Caco-2 (cell line): ENCODE measurements around the gene HDAC9. TPM values are rescaled to one million over a fixed set of nuclear protein-coding genes. Genes with fewer than 3 reads are reported as not detected.

Experiments
- BruUV-seq: library from RNA; stranded (reverse); fragments of 400-500 nt; replicated peaks from 2 replicates; lab custom pipeline; 2021; lab: Mats Ljungman, UMichigan
- CTCF ChIA-PET: fragments of 300-600 bp; sonication (Branson Sonifier 250); formaldehyde crosslinking; loops from one replicate; lab custom pipeline; 2022; ENCODE audit warnings: antibody characterized with exemption; lab: Charles Lee
- POLR2A ChIA-PET: fragments of 300-600 bp; sonication (Branson Sonifier 250); formaldehyde crosslinking; loops from one replicate; lab custom pipeline; 2022; ENCODE audit warnings: antibody characterized with exemption; lab: Charles Lee
- DNase-seq, 2 experiments: peaks; one replicate each; pipeline versions ENCODE4 v3.0.0 to v3.0.0-alpha.2; 2020 to 2022
- H3K27me3 ChIP-seq: replicated peaks from 2 replicates; pipeline ENCODE4 v1.6.0; 2011; ENCODE audit warnings: low read length; ENCODE audit not compliant: control insufficient read depth, insufficient read depth
- H3K36me3 ChIP-seq: 2 replicates; pipeline ENCODE4 v1.5.1; 2011; ENCODE audit warnings: low read length; ENCODE audit not compliant: control insufficient read depth, insufficient read depth
- H3K4me1 ChIP-seq: fragments of 250-450 bp; sonication (Bioruptor Pico); 2 replicates; pipeline ENCODE4 v1.5.1; 2020; ENCODE audit warnings: mild to moderate bottlenecking
- H3K4me3 ChIP-seq: 2 replicates; pipeline ENCODE4 v1.5.1; 2011; ENCODE audit warnings: low read depth, mild to moderate bottlenecking, control low read depth, low read length
- H3K9me3 ChIP-seq: fragments of 250-450 bp; sonication (Bioruptor Pico); 2 replicates; pipeline ENCODE4 v1.5.1; 2020; ENCODE audit warnings: mild to moderate bottlenecking, moderate library complexity
- H3K27ac Mint-ChIP-seq: one replicate; pipeline ENCODE4 v1.8.0; 2022; ENCODE audit warnings: mixed read lengths; ENCODE audit not compliant: unreplicated experiment
- H3K27me3 Mint-ChIP-seq: one replicate; pipeline ENCODE4 v1.8.0; 2022; ENCODE audit warnings: mixed read lengths; ENCODE audit not compliant: insufficient read depth, unreplicated experiment
- H3K36me3 Mint-ChIP-seq: one replicate; pipeline ENCODE4 v1.8.0; 2022; ENCODE audit warnings: mild to moderate bottlenecking, mixed read lengths; ENCODE audit not compliant: insufficient read depth, unreplicated experiment
- H3K4me1 Mint-ChIP-seq: one replicate; pipeline ENCODE4 v1.8.0; 2022; ENCODE audit warnings: low read depth, mixed read lengths; ENCODE audit not compliant: unreplicated experiment
- H3K4me3 Mint-ChIP-seq: one replicate; pipeline ENCODE4 v1.8.0; 2022; ENCODE audit warnings: mild to moderate bottlenecking, moderate library complexity, mixed read lengths; ENCODE audit not compliant: unreplicated experiment
- H3K9me3 Mint-ChIP-seq: one replicate; pipeline ENCODE4 v1.8.0; 2022; ENCODE audit warnings: mixed read lengths; ENCODE audit not compliant: unreplicated experiment
- CTCF ChIP-seq, 2 experiments: fragments of 200-600 bp in 1 of 2; IDR thresholded peaks; 1 replicate in 1 of 2; 2 replicates in 1 of 2; pipeline versions ENCODE4 v1.5.1 to v1.8.0; 2011 to 2022; ENCODE audit warnings: antibody characterized with exemption in 1 of 2, control low read depth in 1 of 2, inconsistent platforms in 1 of 2, low read depth in 1 of 2, low read length in 1 of 2, mild to moderate bottlenecking in 1 of 2, moderate library complexity in 1 of 2; ENCODE audit not compliant: insufficient read depth in 1 of 2, severe bottlenecking in 1 of 2, unreplicated experiment in 1 of 2
- intact Hi-C: fragments of 100-400 bp; cut with micrococcal nuclease; formaldehyde crosslinking; loops from one replicate; pipeline ENCODE4 v1.10.0; 2022; ENCODE audit not compliant: unreplicated experiment
- total RNA-seq: library from RNA; stranded (reverse); gene quantifications from 2 replicates; pipeline ENCODE4 v1.2.3, GENCODE V29; 2022

The HDAC9 gene
- total RNA-seq, 1 experiment from 2014 or later: 0.27 TPM

- Mint-ChIP-seq H3K4me1 (no peaks in the 10 kb centered on the region), H3K4me3 (no peak overlapping the region), H3K36me3 (no peaks in the 10 kb centered on the region), H3K27me3 (peaks cover 3% of the 10 kb centered on the region), H3K27ac (no peak overlapping the region), H3K9me3 (no peaks in the 10 kb centered on the region)
- no peak for DNase-seq
- Histone ChIP-seq H3K27me3 (no peaks in the 10 kb centered on the region), H3K9me3 (no peaks in the 10 kb centered on the region), H3K4me1 (no peaks in the 10 kb centered on the region), H3K4me3 (no peak overlapping the region), H3K36me3 (no peaks in the 10 kb centered on the region)
- intact Hi-C loops: loop anchor here (10.0 kb wide), 1 partner anchor 57 kb away; no protein-coding TSS in a partner anchor
- ChIA-PET POLR2A (no interaction called here), CTCF (no interaction called here)
- no TSS peak for BruUV-seq
- no peak for TF ChIP-seq CTCF (IDR thresholded peaks at IDR 0.05; ENCODE audit: insufficient read depth in 1 of 2, low read depth in 1 of 2, low read length in 1 of 2, severe bottlenecking in 1 of 2, unreplicated experiment in 1 of 2)
Observed at GRCh38 chr7:18777314-18777713, 281.8 kb downstream of the HDAC9 start.

DNA sequence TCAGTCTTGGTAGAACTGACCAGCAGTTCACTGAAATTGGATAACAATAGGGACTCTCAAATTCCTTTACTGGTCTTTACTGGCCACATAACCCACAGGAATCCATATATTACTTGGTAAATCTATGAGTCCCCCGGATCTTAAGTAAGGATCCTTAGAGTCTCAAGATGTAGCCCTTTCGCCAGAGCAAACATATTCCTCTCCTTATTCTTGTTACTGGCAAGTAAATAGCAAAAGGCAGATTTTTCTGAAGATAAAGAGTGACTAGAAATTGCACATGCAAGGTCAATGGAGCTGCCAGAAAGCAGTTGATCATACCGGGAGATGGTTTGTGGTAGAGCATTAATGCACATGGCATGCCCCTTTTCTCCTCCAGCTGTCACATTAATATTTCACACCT is 283.0 kb downstream of the HDAC9 start:
- no peak for DNase-seq
- no peak overlapping the region for H3K4me3 ChIP-seq
- H3K4me1 Mint-ChIP-seq: no peaks in the 10 kb centered on the region
- POLR2A ChIA-PET: no interaction called here
- H3K36me3 ChIP-seq: no peaks in the 10 kb centered on the region
- H3K36me3 Mint-ChIP-seq: no peaks in the 10 kb centered on the region
- H3K27me3 Mint-ChIP-seq: peaks cover 3% of the 10 kb centered on the region
- H3K27me3 ChIP-seq: no peaks in the 10 kb centered on the region
- no peak overlapping the region for H3K4me3 Mint-ChIP-seq
- H3K4me1 ChIP-seq: no peaks in the 10 kb centered on the region
- CTCF ChIA-PET: interaction anchor here (0.9 kb wide), 1 partner anchor 21 kb away, joined by 3 read pairs; no protein-coding TSS in a partner anchor
- BruUV-seq: no TSS peak
- intact Hi-C loops: loop anchor here (10.0 kb wide), 1 partner anchor 56 kb away; no protein-coding TSS in a partner anchor
- no peak overlapping the region for H3K27ac Mint-ChIP-seq
- no peaks in the 10 kb centered on the region for H3K9me3 ChIP-seq
- TF ChIP-seq CTCF (IDR thresholded peaks at IDR 0.05; ENCODE audit: insufficient read depth in 1 of 2, low read depth in 1 of 2, low read length in 1 of 2, severe bottlenecking in 1 of 2, unreplicated experiment in 1 of 2): no peak
- H3K9me3 Mint-ChIP-seq: no peaks in the 10 kb centered on the region

DNA sequence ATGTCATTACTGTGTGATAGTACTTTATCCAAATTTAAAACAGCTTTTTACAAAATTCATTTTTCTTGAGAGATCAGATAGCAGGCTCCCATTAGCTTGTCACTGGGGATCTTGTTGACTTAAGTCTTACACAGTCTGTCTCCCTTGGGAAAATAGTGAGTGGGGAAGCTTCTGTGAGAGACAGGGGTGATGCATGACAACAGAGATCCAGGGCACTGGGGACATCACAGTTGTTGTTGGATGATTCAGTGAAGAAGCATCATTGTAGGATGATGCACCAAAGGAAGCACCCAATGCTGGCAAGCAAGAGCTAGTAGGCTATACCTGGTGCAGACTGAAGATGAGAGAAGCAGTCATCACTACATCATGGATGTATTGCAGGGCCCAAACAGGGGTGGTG is 284.7 kb downstream of the HDAC9 start:
- ChIA-PET POLR2A (no interaction called here), CTCF (no interaction called here)
- Mint-ChIP-seq H3K27me3 (peaks cover 3% of the 10 kb centered on the region), H3K4me3 (no peak overlapping the region), H3K36me3 (no peaks in the 10 kb centered on the region), H3K4me1 (no peaks in the 10 kb centered on the region), H3K9me3 (no peaks in the 10 kb centered on the region), H3K27ac (no peak overlapping the region)
- H3K4me1 ChIP-seq: no peaks in the 10 kb centered on the region
- no peaks in the 10 kb centered on the region for H3K9me3 ChIP-seq
- no TSS peak for BruUV-seq
- H3K27me3 ChIP-seq: no peaks in the 10 kb centered on the region
- no peak for TF ChIP-seq CTCF (IDR thresholded peaks at IDR 0.05; ENCODE audit: insufficient read depth in 1 of 2, low read depth in 1 of 2, low read length in 1 of 2, severe bottlenecking in 1 of 2, unreplicated experiment in 1 of 2)
- DNase-seq: no peak
- intact Hi-C loops: no loop called here
- no peak overlapping the region for H3K4me3 ChIP-seq
- H3K36me3 ChIP-seq: no peaks in the 10 kb centered on the region
